ENCODE measurements around the gene P2RY10.

Gene P2RY10

GRCh38 chrX:78945186-78945912 is at the start of gene P2RY10:
Gene P2RY10 (plus strand): TSS chrX:78945391. CDS start chrX:78960521, 15,130 bp downstream.
- Histone ChIP-seq H3K4me3 (ENCODE audit: low read depth, low read length) (no peak within 1 kb of the TSS), H2AFZ (no peak within 1 kb of the TSS), H3K4me2 (ENCODE audit: low read length) (no peak within 1 kb of the TSS), H3K79me2 (no peaks in the 10 kb centered on the region), H3K4me1 (no peaks in the 10 kb centered on the region), H3K36me3 (ENCODE audit: control insufficient read depth, insufficient read depth, low read length) (no peaks in the 10 kb centered on the region), H3K27ac (no peak within 1 kb of the TSS), H3K9me3 (ENCODE audit: control insufficient read depth, low read length) (no peaks in the 10 kb centered on the region), H3K9ac (no peak within 1 kb of the TSS), H3K27me3 (ENCODE audit: control insufficient read depth, insufficient read depth, low read length) (no peaks in the 10 kb centered on the region)
- no peak for TF ChIP-seq CTCF (IDR thresholded peaks at IDR 0.05)

- Histone ChIP-seq H2AFZ (no peak overlapping the region), H3K27me3 (ENCODE audit: control insufficient read depth, insufficient read depth, low read length) (no peaks in the 10 kb centered on the region), H3K4me1 (no peaks in the 10 kb centered on the region), H3K36me3 (ENCODE audit: control insufficient read depth, insufficient read depth, low read length) (no peaks in the 10 kb centered on the region), H3K4me2 (ENCODE audit: low read length) (no peak overlapping the region), H3K27ac (no peak overlapping the region), H3K79me2 (no peaks in the 10 kb centered on the region), H3K9ac (no peak overlapping the region), H3K9me3 (ENCODE audit: control insufficient read depth, low read length) (no peaks in the 10 kb centered on the region), H3K4me3 (ENCODE audit: low read depth, low read length) (no peak overlapping the region)
- no peak for TF ChIP-seq CTCF (IDR thresholded peaks at IDR 0.05)
Measured at GRCh38 chrX:78922754-78923153, 22.4 kb upstream of the P2RY10 start.

DNA sequence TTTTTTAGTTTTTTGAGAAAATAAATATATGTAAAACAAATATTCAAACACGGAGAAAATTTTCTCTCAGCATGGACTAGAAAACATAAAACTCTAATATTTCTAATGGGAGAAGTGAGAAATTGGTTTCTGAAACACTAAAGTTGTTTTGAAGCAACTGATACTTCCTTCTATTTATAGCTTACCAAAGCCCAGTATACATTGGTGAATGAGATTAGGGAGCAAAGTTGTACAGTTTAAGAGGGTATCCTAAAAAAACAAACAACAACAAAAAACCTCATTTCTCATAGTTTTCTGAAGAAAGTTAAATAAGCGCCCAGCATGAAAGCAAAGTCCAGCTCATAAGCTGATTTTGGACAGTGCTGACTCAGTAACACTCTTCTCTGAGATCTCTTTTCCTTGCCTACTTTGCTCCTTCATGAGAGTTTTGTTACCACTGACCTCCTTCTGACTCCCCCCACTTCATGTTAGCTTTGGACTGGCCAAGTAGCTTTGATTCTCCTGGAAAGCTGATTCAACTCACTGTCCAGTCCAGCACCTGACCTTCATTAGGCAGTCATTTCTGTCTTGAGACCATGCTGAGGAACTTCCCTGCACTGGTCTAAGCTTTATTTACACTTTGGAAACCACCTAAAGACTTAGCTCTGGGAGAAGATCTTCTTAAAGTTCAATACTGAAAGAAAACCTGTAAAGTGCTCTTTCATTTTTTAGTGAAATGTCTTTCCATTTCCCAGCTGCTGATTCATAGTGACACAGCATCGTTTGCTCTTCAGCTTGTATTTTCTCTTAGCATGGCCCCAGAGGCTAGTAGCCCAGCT is 21.8 kb upstream of the P2RY10 start:
- Histone ChIP-seq H3K9ac (no peak overlapping the region), H3K9me3 (ENCODE audit: control insufficient read depth, low read length) (no peaks in the 10 kb centered on the region), H3K79me2 (no peaks in the 10 kb centered on the region), H3K4me2 (ENCODE audit: low read length) (no peak overlapping the region), H3K4me3 (ENCODE audit: low read depth, low read length) (no peak overlapping the region), H2AFZ (no peak overlapping the region), H3K27ac (no peak overlapping the region), H3K27me3 (ENCODE audit: control insufficient read depth, insufficient read depth, low read length) (no peaks in the 10 kb centered on the region), H3K36me3 (ENCODE audit: control insufficient read depth, insufficient read depth, low read length) (no peaks in the 10 kb centered on the region), H3K4me1 (no peaks in the 10 kb centered on the region)
- TF ChIP-seq CTCF (IDR thresholded peaks at IDR 0.05) = no peak

GRCh38 chrX:78931814-78932213 is 13.4 kb upstream of the P2RY10 start:
- no peak overlapping the region for H3K27ac ChIP-seq
- no peaks in the 10 kb centered on the region for H3K9me3 ChIP-seq (ENCODE audit: control insufficient read depth, low read length)
- H3K9ac ChIP-seq = no peak overlapping the region
- H3K79me2 ChIP-seq = no peaks in the 10 kb centered on the region
- no peak overlapping the region for H3K4me3 ChIP-seq (ENCODE audit: low read depth, low read length)
- H3K4me1 ChIP-seq = no peaks in the 10 kb centered on the region
- no peak overlapping the region for H2AFZ ChIP-seq
- H3K36me3 ChIP-seq (ENCODE audit: control insufficient read depth, insufficient read depth, low read length) = no peaks in the 10 kb centered on the region
- H3K27me3 ChIP-seq (ENCODE audit: control insufficient read depth, insufficient read depth, low read length) = no peaks in the 10 kb centered on the region
- no peak for TF ChIP-seq CTCF (IDR thresholded peaks at IDR 0.05)
- no peak overlapping the region for H3K4me2 ChIP-seq (ENCODE audit: low read length)
